GM18526 (cell line): ENCODE measurements around the gene MCCC2.

ENCODE experiments used
- POLR2A ChIP-seq: IDR thresholded peaks from 3 replicates; pipeline ENCODE4 v1.6.1; 2011; ENCODE audit not compliant: insufficient read length; ENCODE audit errors: extremely low read depth

MCCC2 gene

GRCh38 chr5:71652349-71652748 lies 65.2 kb downstream of the MCCC2 start:
- TF ChIP-seq POLR2A, result no peak

DNA sequence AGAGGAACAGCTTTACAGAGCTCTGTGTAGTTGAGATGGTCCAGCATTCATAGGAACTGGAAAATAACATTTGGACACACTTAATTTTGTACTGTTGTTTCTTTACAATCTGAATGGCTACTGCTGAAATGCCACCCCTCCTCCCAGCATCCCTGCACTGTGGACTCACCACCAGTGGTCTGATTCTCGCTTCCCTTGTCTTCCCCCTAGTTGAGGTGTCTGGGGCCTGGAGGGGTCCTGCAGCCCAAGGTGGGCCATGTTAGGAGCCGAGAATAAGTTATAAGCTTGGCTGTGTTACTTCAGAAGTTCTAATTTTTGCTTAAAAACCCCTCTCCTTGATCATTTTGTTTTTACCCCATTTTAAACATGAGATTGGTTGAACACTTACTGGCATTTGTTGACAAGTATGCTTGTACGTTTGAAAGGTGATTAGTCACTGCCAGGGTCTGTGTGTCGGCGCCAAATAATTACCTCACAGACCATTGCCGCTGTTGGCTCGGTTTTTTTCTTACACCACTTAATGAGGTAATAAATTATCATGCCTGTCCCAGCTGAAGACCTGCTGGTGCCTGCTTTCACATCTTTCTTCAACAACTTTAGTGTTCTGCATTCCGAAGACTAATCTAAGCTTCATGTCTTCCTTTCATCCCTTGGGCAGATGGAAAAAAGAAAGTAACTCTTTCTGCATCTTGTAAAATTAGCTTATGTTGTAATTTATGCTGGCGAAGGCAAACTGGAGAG lies 65.8 kb downstream of the MCCC2 start:
- TF ChIP-seq POLR2A, result no peak

- no peak for TF ChIP-seq POLR2A
These were observed 71.9 kb downstream of the MCCC2 start for GRCh38 chr5:71658916-71659662.

GRCh38 chr5:71662381-71662780 lies 75.2 kb downstream of the MCCC2 start:
- no peak for TF ChIP-seq POLR2A

- no peak for TF ChIP-seq POLR2A
These were observed 76.2 kb downstream of the MCCC2 start for GRCh38 chr5:71663191-71663969.

DNA sequence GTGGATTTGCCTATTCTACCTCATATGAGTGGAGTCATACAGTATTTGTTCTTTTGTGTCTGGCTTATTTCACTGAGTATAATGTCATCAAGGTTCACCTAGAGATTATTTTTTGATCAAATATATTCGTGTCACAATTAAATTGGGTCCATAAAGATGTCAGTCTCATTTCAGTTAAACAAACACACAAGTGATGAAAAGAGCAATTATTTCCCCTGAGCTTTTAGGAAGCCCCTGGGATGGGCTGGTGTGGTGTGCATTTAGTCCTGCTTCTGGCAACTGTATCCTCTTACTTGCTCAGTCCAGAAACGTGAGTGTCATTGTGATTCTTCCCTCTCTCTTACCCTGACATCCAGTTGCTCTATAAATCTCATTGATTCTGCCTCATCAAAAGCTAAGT lies 79.2 kb downstream of the MCCC2 start:
- no peak for TF ChIP-seq POLR2A

GRCh38 chr5:71677977-71678376 lies 90.8 kb downstream of the MCCC2 start:
- TF ChIP-seq POLR2A, result no peak

GRCh38 chr5:71679714-71680113 lies 92.6 kb downstream of the MCCC2 start:
- no peak for TF ChIP-seq POLR2A

DNA sequence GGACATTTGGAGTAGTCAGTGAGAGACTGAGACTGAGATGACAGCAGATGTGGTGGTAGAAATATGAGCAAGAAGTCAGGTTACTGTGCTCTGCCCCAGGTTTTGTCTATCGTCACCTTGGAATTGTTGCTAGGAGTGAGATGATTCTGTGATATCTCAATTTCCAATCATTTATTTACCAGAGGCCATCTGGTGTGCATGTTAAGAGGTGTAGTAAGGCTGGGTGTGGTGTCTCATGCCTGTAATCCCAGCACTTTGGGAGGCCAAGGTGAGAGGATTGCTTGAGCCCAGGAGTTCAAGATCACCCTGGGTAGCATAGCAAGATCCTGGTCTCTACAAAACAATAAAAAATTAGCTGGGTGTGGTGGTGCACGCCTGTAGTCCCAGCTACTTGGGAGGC lies 93.4 kb downstream of the MCCC2 start:
- TF ChIP-seq POLR2A, result no peak

GRCh38 chr5:71681296-71681695 lies 94.2 kb downstream of the MCCC2 start:
- TF ChIP-seq POLR2A, result no peak

- TF ChIP-seq POLR2A, result no peak
These were observed 97.2 kb downstream of the MCCC2 start for GRCh38 chr5:71684309-71684708.

- no peak for TF ChIP-seq POLR2A
These were observed 106.8 kb downstream of the MCCC2 start for GRCh38 chr5:71693828-71694427.

- no peak for TF ChIP-seq POLR2A
These were observed 107.9 kb downstream of the MCCC2 start for GRCh38 chr5:71695071-71695470.

GRCh38 chr5:71695595-71695994 lies 108.5 kb downstream of the MCCC2 start:
- TF ChIP-seq POLR2A, result no peak

GRCh38 chr5:71697967-71698366 lies 110.8 kb downstream of the MCCC2 start:
- TF ChIP-seq POLR2A, result no peak
